NT2/D1 (cell line): ENCODE measurements around the gene PTPN23.

Experiments
- DNase-seq: peaks from one replicate; pipeline ENCODE4 v3.0.0-alpha.2; 2011; ENCODE audit warnings: low read depth, low spot score
- H3K27me3 ChIP-seq: 2 replicates; pipeline ENCODE4 v1.6.0; 2011; ENCODE audit warnings: mild to moderate bottlenecking; ENCODE audit not compliant: insufficient read length, insufficient read depth
- H3K36me3 ChIP-seq: 2 replicates; pipeline ENCODE4 v1.6.1; 2011; ENCODE audit warnings: mild to moderate bottlenecking, low read length, mixed read lengths; ENCODE audit not compliant: insufficient read depth, insufficient read length
- H3K4me1 ChIP-seq: 2 replicates; pipeline ENCODE4 v1.5.1; 2011; ENCODE audit not compliant: insufficient read depth, insufficient read length
- H3K4me3 ChIP-seq: 2 replicates; pipeline ENCODE4 v1.5.1; 2011; ENCODE audit warnings: low read depth; ENCODE audit not compliant: insufficient read length
- H3K9ac ChIP-seq: 2 replicates; pipeline ENCODE4 v1.6.0; 2011; ENCODE audit warnings: low read depth; ENCODE audit not compliant: insufficient read length
- H3K9me3 ChIP-seq: 2 replicates; pipeline ENCODE4 v1.5.1; 2011; ENCODE audit warnings: mild to moderate bottlenecking, low read length; ENCODE audit not compliant: insufficient read depth
- SUZ12 ChIP-seq: IDR thresholded peaks from 2 replicates; pipeline ENCODE4 v1.6.1; 2011; ENCODE audit not compliant: insufficient read length, insufficient read depth; ENCODE audit errors: extremely low read depth
- YY1 ChIP-seq: IDR thresholded peaks from 2 replicates; pipeline ENCODE4 v1.6.1; 2011; ENCODE audit not compliant: insufficient read length, insufficient read depth
- ZNF274 ChIP-seq: IDR thresholded peaks from 2 replicates; pipeline ENCODE4 v1.6.1; 2011; ENCODE audit warnings: mild to moderate bottlenecking, low read depth, low read length

PTPN23 gene

DNA sequence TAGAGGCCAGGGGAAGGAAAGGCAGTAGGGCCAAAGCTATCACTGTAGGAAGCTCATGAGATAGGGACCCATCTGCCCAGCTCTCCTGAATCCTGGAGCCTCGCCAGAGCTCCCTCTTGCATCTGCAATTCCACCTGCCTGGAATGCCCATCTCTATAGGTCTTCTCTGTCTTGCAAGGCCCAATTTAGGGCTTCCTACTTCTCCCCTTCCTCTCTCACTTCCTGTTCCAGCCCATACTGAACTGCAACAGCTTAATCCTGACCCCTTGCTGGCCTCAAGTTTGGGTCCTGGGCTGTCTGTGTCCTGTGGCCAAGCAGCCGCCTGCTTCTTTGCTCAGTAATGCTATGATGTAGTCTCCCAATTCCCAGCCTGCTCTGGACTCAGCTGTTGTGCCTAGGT lies 3.6 kb upstream of the PTPN23 start:
- H3K27me3 ChIP-seq: no peaks in the 10 kb centered on the region
- TF ChIP-seq ZNF274 (no peak), YY1 (no peak), SUZ12 (no peak)
- no peak overlapping the region for H3K4me3 ChIP-seq
- H3K9me3 ChIP-seq: no peaks in the 10 kb centered on the region
- H3K36me3 ChIP-seq: no peaks in the 10 kb centered on the region
- H3K9ac ChIP-seq: no peak overlapping the region
- no peak for DNase-seq
- H3K4me1 ChIP-seq: peaks cover 5% of the 10 kb centered on the region

DNA sequence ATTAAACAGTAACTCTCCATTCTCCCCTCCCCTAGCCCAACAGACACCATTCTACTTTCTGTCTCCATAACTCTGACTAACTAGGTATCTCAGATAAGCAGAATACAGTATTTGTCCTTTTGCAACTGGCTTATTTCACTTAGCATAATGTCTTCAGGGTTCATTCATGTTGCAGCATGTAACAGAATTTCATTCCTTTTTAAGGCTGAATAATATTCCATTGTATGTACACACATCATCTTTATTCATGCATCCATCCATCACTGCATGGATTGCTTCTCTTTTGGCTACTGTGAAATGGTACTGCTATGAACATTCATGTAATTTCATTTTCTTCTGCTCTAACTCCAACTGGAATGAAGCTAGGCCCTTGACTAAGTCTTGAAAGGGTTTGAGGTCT lies 2.0 kb upstream of the PTPN23 start:
- TF ChIP-seq SUZ12 (no peak), YY1 (no peak), ZNF274 (no peak)
- H3K4me1 ChIP-seq: peaks cover 7% of the 10 kb centered on the region
- DNase-seq: no peak
- no peaks in the 10 kb centered on the region for H3K9me3 ChIP-seq
- peaks cover 10% of the 10 kb centered on the region for H3K36me3 ChIP-seq
- H3K4me3 ChIP-seq: peak overlapping the region; percentile 96
- H3K27me3 ChIP-seq: no peaks in the 10 kb centered on the region
- peak overlapping the region; percentile 8 for H3K9ac ChIP-seq

DNA sequence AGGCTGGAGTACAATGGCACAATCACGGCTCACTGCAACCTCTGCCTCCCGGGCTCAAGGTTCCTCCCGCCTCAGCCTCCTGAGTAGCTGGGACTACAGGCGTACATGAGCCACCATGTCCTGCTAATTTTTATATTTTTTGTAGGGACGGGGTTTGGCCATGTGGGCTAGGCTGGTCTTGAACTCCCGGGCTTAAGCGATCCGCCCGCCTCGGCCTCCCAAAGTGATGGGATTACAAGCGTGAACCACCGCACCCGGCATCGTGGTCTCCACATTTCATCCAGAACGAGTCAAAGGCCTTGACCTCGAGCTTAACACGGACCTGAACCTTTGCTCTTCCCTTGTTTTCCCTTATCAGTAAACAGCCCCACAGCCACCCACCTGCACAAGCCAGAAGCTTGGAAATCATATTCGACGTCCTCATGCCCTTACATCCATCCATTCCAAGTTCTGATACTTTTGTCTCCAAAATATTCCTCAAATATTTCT lies 1.4 kb upstream of the PTPN23 start:
- no peaks in the 10 kb centered on the region for H3K9me3 ChIP-seq
- H3K4me1 ChIP-seq: peaks cover 7% of the 10 kb centered on the region
- H3K4me3 ChIP-seq: peak overlapping the region; percentile 96
- peak overlapping the region; percentile 93 for H3K9ac ChIP-seq
- H3K27me3 ChIP-seq: no peaks in the 10 kb centered on the region
- TF ChIP-seq ZNF274: no peak
- no peak for TF ChIP-seq YY1
- TF ChIP-seq SUZ12: no peak
- DNase-seq: no peak
- peaks cover 10% of the 10 kb centered on the region for H3K36me3 ChIP-seq

DNA sequence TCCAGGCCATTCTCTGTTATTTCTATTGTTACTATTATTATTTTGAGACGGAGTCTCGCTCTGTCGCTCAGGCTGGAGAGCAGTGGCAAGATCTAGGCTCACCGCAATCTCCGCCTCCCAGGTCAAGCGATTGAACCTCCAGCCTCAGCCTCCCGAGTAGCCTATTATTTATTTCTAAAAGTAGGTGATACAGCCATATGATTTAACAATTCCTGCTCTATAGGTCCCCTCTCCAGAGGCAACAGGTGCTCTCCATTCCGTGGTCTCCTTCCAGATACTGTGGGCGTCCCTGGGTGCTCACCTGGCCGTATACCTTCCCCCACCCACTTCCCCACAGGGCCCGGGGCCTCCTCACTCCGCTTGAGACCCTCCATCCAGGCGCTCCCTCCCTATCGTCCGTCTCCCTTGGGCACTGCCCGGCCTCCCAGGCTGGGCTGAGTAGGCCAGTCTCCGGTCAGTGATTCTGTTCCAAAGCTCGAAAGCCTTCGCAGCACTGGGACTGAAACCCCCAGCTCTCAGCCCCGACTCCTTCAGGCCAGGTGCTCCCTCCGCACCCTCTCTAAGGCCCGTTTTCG lies 708 bp upstream of the PTPN23 start:
- TF ChIP-seq YY1 (no peak), ZNF274 (no peak), SUZ12 (no peak)
- Histone ChIP-seq H3K4me1 (peaks cover 7% of the 10 kb centered on the region), H3K4me3 (peak overlapping the region; percentile 96), H3K9ac (peak overlapping the region; percentile 93), H3K36me3 (peaks cover 13% of the 10 kb centered on the region), H3K9me3 (no peaks in the 10 kb centered on the region), H3K27me3 (no peaks in the 10 kb centered on the region)
- no peak for DNase-seq

DNA sequence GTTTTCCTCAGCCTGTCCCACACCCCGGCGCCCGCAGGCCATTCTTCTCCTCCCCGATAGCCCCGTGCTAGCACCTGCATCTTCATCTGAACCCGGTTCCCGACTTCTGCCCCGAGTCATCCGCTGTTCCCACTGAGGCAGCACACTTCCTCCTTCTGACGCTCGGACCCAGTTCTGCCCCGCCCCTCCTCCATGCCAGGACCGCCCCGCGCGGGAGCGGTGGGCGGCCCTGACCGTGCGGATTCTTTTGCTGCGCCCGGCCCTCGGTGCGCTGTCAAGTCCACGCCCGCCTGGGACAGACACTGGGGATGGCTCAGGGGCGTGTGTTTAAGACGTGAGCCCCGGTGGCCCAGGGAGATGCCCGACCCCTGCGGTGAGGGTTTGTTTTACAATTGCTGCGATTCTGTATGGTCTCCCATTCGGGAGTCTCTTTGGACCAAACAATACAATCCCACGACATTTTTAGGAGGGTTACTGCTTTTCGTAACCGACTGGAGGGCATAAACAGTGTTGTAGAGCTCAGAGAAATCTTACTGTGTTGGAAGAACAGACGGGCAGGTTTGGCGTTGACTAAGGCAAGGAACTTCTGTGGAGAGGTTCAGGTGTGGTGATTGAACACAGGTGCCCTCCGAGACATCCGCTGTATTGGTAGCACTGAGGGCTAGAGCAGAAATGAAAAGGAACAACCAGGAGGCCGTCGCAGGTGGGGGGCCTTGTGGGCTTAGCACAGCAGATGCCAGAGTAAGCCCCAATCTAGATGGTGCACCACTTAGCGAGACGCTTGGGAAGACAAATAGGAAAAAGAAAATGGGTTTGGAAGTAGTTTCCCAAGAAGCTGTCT lies 716 bp downstream of the PTPN23 start:
- peak; percentile 63 for DNase-seq
- Histone ChIP-seq H3K4me3 (peak overlapping the region; percentile 96), H3K36me3 (peaks cover 14% of the 10 kb centered on the region), H3K9ac (peak overlapping the region; percentile 99), H3K27me3 (no peaks in the 10 kb centered on the region), H3K9me3 (no peaks in the 10 kb centered on the region), H3K4me1 (peaks cover 7% of the 10 kb centered on the region)
- TF ChIP-seq ZNF274: no peak
- no peak for TF ChIP-seq YY1
- TF ChIP-seq SUZ12: no peak

DNA sequence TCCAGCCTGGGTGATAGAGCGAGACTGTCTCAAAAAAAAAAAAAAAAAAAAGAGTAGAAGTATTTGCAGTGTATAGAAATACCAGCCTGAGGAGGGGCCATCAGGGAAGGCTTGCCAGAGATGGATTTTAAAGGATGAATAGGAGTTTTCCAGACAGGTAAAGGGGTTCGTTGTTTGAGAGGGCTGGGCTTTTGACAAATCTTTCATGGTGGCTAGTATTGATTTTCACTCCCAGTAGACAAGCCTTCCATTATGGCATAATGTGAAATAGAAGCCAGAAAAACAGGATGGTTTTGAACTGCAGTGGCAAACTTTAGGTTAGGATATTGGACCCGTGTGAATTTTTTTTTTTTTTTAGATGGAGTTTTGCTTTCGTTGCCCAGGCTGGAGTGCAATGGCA lies 3.6 kb downstream of the PTPN23 start:
- no peak for DNase-seq
- peaks cover 5% of the 10 kb centered on the region for H3K4me1 ChIP-seq
- H3K27me3 ChIP-seq: no peaks in the 10 kb centered on the region
- H3K4me3 ChIP-seq: no peak overlapping the region
- H3K9me3 ChIP-seq: no peaks in the 10 kb centered on the region
- peaks cover 38% of the 10 kb centered on the region for H3K36me3 ChIP-seq
- H3K9ac ChIP-seq: no peak overlapping the region
- TF ChIP-seq YY1 (no peak), ZNF274 (no peak), SUZ12 (no peak)

DNA sequence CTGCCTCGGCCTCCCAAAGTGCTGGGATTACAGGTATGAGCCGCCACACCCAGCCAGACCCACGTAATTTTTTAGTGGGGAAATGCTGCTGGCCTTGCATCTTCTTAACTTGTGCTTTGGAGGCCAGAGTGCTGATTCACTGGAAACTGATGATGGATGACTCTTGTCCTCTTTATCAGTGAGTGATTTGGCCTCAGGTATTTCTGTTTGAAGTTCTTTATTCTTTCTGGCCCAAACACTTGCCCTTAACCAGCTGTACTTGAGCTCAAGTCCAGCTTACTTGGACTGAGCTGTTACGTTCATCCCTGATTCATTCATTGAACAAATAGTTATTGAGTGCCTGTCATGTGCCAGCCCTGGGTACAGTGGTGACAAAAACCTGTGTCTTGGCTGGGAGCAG lies 4.2 kb downstream of the PTPN23 start:
- no peak for TF ChIP-seq SUZ12
- no peak for TF ChIP-seq YY1
- TF ChIP-seq ZNF274: no peak
- peaks cover 38% of the 10 kb centered on the region for H3K36me3 ChIP-seq
- peaks cover 2% of the 10 kb centered on the region for H3K4me1 ChIP-seq
- DNase-seq: no peak
- H3K9ac ChIP-seq: no peak overlapping the region
- H3K4me3 ChIP-seq: no peak overlapping the region
- H3K9me3 ChIP-seq: no peaks in the 10 kb centered on the region
- H3K27me3 ChIP-seq: no peaks in the 10 kb centered on the region
